ENCODE data around the gene CBX4.

GRCh38 chr17:79829457-79829856 lies 9.8 kb downstream of the CBX4 start:
- TF ChIP-seq CTCF (IDR thresholded peaks at IDR 0.05 in 4 of 5, conservative IDR thresholded peaks at IDR 0.05 in 1 of 5), result no peak
- no peak for TF ChIP-seq POLR2A (IDR thresholded peaks at IDR 0.05)

Data from gastrocnemius medialis (tissue), 4 donors.